GDM1 (cell line): ENCODE measurements around the gene TMEM98.
"Not testable (repeated sequence)": the region's sequence is repeated elsewhere in the genome, so short reads cannot be mapped to it uniquely, and the experiment has no call there.

Experiments
- DNase-seq: peaks from one replicate; lab custom pipeline; 2025; lab: John Stamatoyannopoulos, UW

Gene TMEM98

GRCh38 chr17:32981611-32982010 lies 53.7 kb downstream of the TMEM98 start:
- DNase-seq = not testable (repeated sequence)

DNA sequence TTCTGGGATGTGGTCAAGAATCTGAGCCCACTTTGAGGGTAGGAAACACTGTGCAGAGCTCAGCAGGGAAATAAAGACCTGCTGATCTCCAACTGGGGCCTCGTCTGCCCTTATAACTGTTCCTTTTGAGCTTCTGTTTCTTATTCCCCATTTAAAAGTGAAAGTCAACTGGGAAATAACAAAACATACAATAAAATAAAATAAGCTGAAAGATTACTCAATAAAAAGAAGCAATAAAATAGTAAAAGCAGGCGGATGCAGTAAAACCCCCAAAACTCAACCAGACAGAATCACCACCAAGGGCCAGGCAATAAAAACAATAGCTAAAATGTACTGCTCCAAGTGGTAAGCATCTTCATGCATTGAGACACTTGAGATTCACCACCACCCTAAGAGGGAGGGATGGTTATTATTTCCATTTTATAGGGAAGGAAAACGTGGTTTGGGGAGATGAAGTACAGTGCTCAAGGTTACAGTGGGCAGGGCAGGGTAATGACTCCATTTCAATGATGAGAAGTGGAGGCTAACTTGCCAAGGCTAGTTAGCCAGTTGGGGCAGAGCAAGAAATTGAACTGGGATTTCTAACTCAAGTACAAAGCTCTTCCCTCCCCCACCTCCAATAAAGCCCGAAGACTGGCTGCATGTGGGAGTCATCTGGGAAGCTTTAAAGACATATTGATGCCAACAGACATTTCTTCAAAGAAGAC lies 57.2 kb downstream of the TMEM98 start:
- no peak for DNase-seq

DNA sequence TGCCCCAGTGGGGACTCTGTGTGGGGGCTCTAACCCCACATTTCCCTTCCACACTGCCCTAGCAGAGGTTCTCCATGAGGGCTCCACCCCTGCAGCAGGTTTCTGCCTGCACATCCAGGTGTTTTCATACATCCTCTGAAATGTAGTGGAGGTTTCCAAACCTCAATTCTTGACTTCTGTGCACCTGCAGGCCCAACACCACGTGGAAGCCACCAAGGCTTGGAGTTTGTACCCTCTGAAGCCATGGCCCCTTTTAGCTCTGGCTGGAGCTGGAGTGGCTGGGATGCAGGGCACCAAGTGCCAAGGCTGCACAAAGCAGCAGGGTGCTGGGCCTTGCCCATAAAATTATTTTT lies 59.5 kb downstream of the TMEM98 start:
- DNase-seq = not testable (repeated sequence)

- not testable (repeated sequence) for DNase-seq
These were observed 59.9 kb downstream of the TMEM98 start for GRCh38 chr17:32987868-32988267.

- DNase-seq = no peak
These were observed 60.6 kb downstream of the TMEM98 start for GRCh38 chr17:32988481-32989101.

DNA sequence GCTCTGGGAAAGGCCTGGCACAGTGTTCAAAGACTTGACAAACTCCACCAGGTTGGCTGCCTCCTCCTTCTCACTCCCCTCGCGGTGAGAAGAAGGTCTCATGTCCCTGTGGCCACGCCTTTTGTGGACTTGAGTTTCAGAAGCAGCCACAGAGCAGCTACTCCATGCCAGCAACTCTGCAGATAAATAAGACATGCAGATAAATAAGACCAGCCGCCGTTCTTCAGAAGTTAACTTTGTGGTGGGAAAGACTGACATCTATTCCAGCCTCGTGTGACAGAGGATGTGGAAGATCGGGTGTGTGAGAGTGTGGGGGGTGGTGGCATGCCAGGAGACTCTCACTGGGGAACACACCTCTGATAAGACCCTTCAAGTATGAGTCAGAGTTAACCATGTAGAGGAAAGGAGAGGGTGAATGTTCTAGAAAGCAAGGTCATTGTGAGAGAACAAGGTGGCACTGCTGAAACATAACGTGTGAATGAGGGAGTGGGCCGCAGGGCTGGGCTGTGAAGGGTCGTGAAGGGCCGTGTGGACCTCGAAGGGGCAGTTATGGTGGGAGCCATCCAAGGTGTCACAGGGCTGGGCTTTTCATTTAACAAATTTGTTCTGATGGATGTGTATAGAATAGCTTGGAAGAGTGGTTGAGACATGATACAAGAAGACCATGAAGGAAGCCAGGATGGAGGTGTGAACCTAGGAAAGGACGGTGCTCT lies 64.5 kb downstream of the TMEM98 start:
- no peak for DNase-seq

GRCh38 chr17:32993977-32994376 lies 66.0 kb downstream of the TMEM98 start:
- DNase-seq = no peak
